Measurements from ENCODE around the gene TNKS1BP1.

DNA sequence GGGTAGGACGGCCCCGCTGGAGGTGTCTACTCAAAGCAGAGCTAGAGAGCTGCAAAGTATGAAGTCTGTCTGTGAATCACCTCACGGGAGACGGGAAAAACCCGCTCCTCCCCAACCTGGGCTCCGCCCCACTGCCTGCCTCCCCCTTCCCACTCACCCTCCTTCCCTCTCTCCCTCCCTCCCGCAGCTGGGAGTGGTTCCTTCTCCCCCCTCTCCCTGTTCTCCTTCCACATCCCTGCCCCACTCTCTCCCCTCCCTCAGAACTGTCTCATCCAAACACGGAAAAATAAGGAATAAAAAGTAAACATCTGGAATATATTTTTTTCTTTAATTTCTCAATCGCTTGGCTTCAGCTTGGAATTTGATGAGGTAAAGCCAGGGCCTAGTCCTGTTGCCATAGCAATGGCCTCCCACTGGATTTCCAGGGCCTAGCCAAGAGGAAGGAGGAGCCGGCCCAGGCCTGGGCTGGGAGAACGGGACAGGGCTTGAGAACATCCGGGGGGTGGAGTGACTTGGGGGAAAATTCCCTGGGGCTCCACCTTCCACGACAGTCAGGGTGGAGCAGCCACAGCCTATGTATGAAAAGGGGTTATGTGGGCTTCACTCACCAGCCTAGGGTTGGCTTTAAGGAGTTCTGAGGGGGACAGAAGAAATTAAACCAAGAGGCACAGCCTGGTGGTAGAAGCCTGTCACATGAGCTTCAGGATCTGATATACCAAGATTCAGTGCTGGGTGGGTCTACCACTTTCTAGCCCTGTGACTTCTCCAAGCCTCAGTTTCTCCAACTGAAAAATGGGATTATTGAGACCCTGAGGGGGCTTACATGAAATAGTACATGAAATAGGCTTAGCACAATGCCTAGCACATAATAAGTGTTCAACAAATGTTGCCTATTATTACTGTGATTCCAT lies 2.2 kb downstream of the TNKS1BP1 start:
- peak; percentile 54 to 80 (median 73) for TF ChIP-seq POLR2AphosphoS5 (IDR thresholded peaks at IDR 0.05)
- TF ChIP-seq POLR2A (IDR thresholded peaks at IDR 0.05): peak; percentile 71
- peak in 2 of 5 experiments; percentile 18 to 26 for TF ChIP-seq CTCF (IDR thresholded peaks at IDR 0.05)

All from transverse colon (tissue), 4 donors.